Ovary (tissue), 3 donors: Measurements from ENCODE around the gene TRABD2B.

Source experiments
- EP300 ChIP-seq: sonication (generic); formaldehyde crosslinking; IDR thresholded peaks from one replicate; pipeline ENCODE4 v1.6.1; 2017; ENCODE audit warnings: antibody characterized with exemption
- POLR2A ChIP-seq: fragments of 450-650 bp; IDR thresholded peaks from one replicate; pipeline ENCODE4 v1.6.1; 2017; ENCODE audit warnings: antibody characterized with exemption, mild to moderate bottlenecking, moderate library complexity
- TF ChIP-seq, protein P1 (sequence below), 3 donors: fragments of 450-650 bp in 2 of 3; fragments of 200-600 bp in 1 of 3; IDR thresholded peaks; one replicate each; pipeline versions ENCODE4 v1.5.1 to v1.8.0; 2016 to 2022; ENCODE audit warnings: antibody characterized with exemption in 3 of 3, mild to moderate bottlenecking in 1 of 3
- donor health status: DM: no; HTN: no; CAD: no.

DNA sequence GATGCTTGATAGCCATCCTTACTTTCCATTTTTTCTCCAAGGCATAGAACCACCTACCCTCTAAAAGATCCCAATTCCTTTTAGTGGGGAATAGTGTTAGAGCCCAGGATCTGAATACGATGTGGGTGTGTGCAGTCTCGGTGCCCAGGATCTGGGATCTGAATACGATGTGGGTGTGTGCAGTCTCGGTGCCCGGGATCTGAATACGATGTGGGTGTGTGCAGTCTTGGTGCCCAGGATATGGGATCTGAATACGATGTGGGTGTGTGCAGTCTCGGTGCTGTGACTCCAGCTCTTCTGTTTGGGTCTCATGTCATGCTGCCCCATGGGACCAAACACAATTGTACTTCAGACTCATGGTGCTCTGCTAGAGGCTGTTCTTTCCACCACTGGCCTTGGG lies 265.5 kb downstream of the TRABD2B start:
- TF ChIP-seq, protein P1, sequence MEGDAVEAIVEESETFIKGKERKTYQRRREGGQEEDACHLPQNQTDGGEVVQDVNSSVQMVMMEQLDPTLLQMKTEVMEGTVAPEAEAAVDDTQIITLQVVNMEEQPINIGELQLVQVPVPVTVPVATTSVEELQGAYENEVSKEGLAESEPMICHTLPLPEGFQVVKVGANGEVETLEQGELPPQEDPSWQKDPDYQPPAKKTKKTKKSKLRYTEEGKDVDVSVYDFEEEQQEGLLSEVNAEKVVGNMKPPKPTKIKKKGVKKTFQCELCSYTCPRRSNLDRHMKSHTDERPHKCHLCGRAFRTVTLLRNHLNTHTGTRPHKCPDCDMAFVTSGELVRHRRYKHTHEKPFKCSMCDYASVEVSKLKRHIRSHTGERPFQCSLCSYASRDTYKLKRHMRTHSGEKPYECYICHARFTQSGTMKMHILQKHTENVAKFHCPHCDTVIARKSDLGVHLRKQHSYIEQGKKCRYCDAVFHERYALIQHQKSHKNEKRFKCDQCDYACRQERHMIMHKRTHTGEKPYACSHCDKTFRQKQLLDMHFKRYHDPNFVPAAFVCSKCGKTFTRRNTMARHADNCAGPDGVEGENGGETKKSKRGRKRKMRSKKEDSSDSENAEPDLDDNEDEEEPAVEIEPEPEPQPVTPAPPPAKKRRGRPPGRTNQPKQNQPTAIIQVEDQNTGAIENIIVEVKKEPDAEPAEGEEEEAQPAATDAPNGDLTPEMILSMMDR (IDR thresholded peaks at IDR 0.05), result no peak
- TF ChIP-seq POLR2A (no peak), EP300 (no peak)
